Muscle layer of colon (tissue), 2 donors: ENCODE measurements around the gene MVK.

ENCODE experiments used
- H3K27ac ChIP-seq: one replicate; pipeline ENCODE4 v1.7.0; 2013; ENCODE audit warnings: low read depth, mild to moderate bottlenecking, low read length, moderate library complexity
- H3K27me3 ChIP-seq, 2 donors: one replicate each; pipeline ENCODE4 v1.7.0; 2013; ENCODE audit warnings: low read length in 2 of 2, mild to moderate bottlenecking in 2 of 2; ENCODE audit not compliant: insufficient read depth in 2 of 2, control insufficient read depth in 1 of 2
- H3K36me3 ChIP-seq: one replicate; pipeline ENCODE4 v1.7.0; 2013; ENCODE audit warnings: mild to moderate bottlenecking, low read length; ENCODE audit not compliant: insufficient read depth
- H3K4me1 ChIP-seq: one replicate; pipeline ENCODE4 v1.7.0; 2013; ENCODE audit warnings: mild to moderate bottlenecking, low read length; ENCODE audit not compliant: insufficient read depth
- H3K4me3 ChIP-seq, 2 donors: one replicate each; pipeline ENCODE4 v1.7.0; 2013; ENCODE audit warnings: low read length in 2 of 2, low read depth in 1 of 2, mild to moderate bottlenecking in 1 of 2, moderate library complexity in 1 of 2
- H3K9ac ChIP-seq: one replicate; pipeline ENCODE4 v1.7.0; 2013; ENCODE audit warnings: low read length
- H3K9me3 ChIP-seq: one replicate; pipeline ENCODE4 v1.7.0; 2013; ENCODE audit warnings: mild to moderate bottlenecking, low read length
- donor health status: abdominal sarcoma.
- donor health status: Adenocarcinoma of cecum.

Gene MVK

DNA sequence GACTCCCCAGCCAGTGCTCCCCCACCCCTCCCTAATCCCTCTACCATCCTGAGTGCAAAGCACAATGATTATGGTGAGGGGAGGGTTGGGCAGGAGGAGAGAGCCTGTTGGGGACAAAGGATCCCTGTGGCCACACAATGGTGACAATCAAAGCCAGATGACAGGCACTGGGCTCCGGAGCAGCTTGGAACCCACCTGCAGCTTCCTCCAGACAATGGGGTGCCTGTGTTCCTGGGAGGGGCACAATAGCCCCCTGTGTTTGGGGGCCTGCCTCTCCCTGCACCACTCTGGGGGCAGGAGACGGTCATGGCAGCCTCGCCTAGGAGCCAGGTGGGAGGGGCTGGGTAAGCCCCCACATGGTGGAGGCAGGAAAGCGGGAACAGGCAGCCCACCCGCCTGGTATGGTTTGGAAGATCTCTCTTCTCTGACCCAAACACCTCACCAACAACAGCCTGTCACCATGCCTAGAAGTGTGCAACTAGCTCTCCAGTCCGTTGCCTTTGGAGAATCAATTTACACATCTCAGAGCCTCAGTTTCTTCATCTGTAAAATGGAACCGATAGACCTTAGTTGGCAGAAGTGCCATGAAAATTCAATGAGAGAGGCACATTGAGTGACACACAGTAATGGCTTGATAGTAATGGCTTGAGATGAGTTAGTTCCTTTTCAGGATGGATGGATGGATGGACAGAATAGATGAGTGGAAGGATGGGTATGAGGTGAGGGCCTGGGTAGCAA lies 53.0 kb downstream of the MVK start:
- Histone ChIP-seq H3K4me3 (no peak overlapping the region), H3K9me3 (no peaks in the 10 kb centered on the region), H3K27ac (no peak overlapping the region), H3K27me3 (peaks cover 0 to 10% of the 10 kb centered on the region in 2 donors), H3K4me1 (no peaks in the 10 kb centered on the region), H3K36me3 (no peaks in the 10 kb centered on the region), H3K9ac (no peak overlapping the region)

DNA sequence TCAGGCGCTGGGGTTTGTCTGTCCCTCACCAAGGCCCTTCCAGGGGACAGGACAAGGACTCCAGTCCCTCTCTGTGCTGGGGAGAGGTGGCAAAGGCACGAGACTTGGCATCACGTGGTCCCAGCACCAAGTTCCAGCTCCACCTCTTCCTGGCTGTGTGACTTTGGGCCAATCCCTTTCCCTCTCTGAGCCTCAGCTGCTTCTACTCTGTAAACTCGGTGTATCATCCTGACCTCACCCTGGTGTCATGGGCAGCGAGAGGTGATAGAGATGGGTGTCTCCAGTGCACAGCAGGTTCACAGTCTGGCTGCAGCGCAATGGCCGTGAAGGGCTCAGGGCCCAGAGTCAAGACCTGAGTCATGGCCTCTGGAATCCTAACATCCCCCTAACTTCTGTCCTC lies 54.0 kb downstream of the MVK start:
- no peak overlapping the region for H3K27ac ChIP-seq
- no peaks in the 10 kb centered on the region for H3K4me1 ChIP-seq
- H3K27me3 ChIP-seq: peaks cover 0 to 10% of the 10 kb centered on the region in 2 donors
- H3K9ac ChIP-seq: no peak overlapping the region
- H3K36me3 ChIP-seq: no peaks in the 10 kb centered on the region
- no peak overlapping the region for H3K4me3 ChIP-seq
- no peaks in the 10 kb centered on the region for H3K9me3 ChIP-seq

DNA sequence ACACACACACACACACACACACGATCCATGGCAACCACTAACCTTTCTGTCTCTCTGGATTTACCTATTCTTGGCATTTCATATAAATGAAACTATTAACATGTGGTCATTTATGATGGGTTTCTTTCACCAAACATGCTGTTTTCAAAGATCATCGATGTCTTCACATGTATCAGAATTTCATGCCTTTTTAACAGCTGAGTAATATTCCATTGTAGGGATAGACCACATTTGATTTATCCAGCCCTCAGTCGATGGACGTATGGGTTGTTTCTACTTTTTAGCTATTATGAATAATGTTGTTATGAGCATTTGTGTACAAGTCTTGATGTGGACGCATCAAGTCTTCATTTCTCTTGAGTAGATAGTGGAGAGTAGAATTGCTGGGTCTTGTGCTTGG lies 56.5 kb downstream of the MVK start:
- no peak overlapping the region for H3K27ac ChIP-seq

DNA sequence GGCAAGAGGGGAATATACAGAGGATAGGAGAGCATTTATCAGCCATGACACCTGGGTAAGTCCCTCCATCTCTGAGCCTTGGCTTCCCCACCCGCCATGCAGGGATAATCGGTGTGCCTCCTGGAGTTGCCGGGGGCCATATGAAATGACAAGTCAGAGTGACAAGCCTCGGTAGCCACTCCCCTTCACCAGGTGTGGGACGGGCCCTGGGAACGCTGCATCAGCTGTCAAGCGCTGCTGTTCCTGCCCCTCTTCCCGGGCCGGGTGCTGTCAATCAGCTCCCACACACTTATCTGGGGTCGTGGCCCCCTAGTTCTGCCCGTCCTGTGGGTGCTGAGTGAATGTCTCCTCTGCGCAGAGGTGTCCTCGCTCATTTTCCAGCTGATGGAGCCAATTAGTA lies 57.2 kb downstream of the MVK start:
- Histone ChIP-seq H3K27me3 (peaks cover 0 to 10% of the 10 kb centered on the region in 2 donors), H3K4me1 (no peaks in the 10 kb centered on the region), H3K36me3 (no peaks in the 10 kb centered on the region), H3K9ac (no peak overlapping the region), H3K4me3 (no peak overlapping the region), H3K27ac (no peak overlapping the region), H3K9me3 (no peaks in the 10 kb centered on the region)

More for the DNA sequence above, 56.5 kb downstream of the MVK start:
- no peaks in the 10 kb centered on the region for H3K9me3 ChIP-seq
- H3K9ac ChIP-seq: no peak overlapping the region
- H3K36me3 ChIP-seq: no peaks in the 10 kb centered on the region
- peaks cover 0 to 10% of the 10 kb centered on the region in 2 donors for H3K27me3 ChIP-seq
- no peaks in the 10 kb centered on the region for H3K4me1 ChIP-seq
- no peak overlapping the region for H3K4me3 ChIP-seq

DNA sequence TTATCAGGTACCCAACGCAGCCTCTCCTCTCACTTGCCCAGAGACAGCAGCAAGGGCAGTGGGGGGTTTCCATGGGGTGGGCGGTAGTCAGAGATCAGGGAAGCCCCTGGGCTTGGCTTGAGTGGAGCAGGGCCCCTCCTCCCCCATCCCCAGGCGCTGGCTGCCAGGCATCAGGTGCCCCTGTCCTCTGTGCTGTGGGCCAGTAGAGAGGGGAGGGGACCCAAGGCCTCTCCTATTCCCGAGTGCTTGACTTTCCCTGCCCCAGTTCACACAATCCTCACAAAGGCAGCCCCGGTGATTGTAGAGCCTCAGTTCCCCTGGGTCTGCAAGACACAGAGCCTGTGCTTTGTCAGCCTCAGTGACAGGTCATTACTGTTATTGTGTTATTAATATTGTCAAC lies 57.7 kb downstream of the MVK start:
- Histone ChIP-seq H3K36me3 (no peaks in the 10 kb centered on the region), H3K27ac (no peak overlapping the region)

DNA sequence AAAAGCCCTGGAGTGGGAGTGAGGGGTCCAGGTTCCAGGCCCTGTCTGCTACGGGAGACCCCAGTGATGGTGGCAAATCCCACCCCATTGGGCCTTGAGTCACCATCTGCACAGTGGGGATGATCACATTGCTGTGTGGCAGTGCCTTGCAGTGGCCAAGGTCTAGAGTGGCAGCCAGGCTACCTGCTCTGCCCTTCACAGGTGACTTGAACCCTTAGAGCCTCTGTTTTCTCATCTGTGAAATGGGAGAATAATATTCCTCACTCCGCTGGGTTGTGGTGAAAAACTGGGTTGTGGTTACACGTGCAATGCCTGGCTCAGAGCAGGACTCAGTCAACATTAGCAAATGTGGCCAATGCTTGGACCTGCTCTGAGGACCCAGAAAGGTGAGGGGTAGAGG lies 58.2 kb downstream of the MVK start:
- Histone ChIP-seq H3K9me3 (no peaks in the 10 kb centered on the region), H3K27me3 (peaks cover 0 to under 1% of the 10 kb centered on the region in 2 donors), H3K9ac (no peak overlapping the region), H3K27ac (no peak overlapping the region), H3K4me1 (no peaks in the 10 kb centered on the region), H3K4me3 (no peak overlapping the region), H3K36me3 (no peaks in the 10 kb centered on the region)

More for the DNA sequence above, 57.7 kb downstream of the MVK start:
- H3K4me3 ChIP-seq: no peak overlapping the region
- no peak overlapping the region for H3K9ac ChIP-seq
- no peaks in the 10 kb centered on the region for H3K4me1 ChIP-seq
- H3K27me3 ChIP-seq: peaks cover 0 to 5% of the 10 kb centered on the region in 2 donors
- no peaks in the 10 kb centered on the region for H3K9me3 ChIP-seq

DNA sequence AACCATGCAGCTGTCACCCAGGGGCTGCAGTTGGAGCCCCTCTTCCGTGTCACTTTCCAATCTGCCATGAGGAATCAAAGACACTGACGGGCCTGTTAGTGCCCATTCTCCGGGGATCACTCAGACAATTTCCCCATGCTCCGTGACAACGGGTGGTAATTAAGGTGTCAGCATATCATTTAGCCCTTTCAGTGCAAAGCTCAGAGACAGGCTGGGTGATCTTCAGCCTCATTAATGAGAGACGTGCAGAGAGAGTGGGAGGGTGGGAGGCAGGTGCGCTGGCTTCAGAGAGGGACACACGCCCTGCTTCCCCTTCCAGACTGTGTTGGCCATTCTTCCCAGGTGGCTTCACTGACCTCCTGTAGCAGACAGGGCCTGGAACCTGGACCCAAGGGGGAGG lies 58.7 kb downstream of the MVK start:
- H3K27ac ChIP-seq: no peak overlapping the region
- no peak overlapping the region for H3K9ac ChIP-seq
- H3K27me3 ChIP-seq: no peaks in the 10 kb centered on the region
- no peaks in the 10 kb centered on the region for H3K4me1 ChIP-seq
- no peaks in the 10 kb centered on the region for H3K36me3 ChIP-seq
- H3K9me3 ChIP-seq: no peaks in the 10 kb centered on the region
- H3K4me3 ChIP-seq: no peak overlapping the region

DNA sequence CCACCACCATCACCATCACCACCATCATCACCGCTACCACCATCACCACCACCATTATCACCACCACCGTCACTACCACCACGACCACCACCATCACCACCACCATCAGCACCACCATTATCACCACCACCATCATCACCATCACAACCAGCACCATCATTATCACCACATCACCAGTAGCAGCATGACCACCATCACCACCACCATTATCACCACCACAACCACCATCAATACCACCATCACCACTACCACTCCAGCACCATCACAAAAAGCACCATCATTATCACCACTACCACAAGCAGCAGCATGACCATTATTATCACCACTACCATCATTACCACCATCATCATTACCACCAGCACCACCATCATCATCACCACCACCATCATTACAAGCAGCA lies 62.1 kb downstream of the MVK start:
- Histone ChIP-seq H3K4me3 (no peak overlapping the region), H3K9me3 (no peaks in the 10 kb centered on the region), H3K27ac (no peak overlapping the region)

DNA sequence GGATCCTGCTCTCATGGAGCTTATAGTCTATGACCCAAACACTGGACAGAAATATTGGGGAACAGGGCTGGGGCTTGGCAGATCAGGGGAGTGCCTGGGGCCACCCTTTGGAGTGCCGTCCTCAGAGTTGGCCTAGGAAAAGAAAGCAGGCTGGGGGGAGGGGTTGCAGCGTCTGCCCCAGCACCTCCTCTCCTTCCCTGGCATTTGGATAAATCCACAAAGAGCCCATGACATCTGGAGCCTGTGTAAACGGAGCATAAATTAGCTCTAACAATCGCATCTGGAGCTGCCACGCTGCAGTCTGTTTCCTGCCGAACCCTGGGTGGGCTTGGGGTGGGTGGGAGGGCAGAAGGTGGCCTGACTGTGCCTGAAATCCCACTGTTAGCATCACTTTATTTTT lies 63.8 kb downstream of the MVK start:
- no peaks in the 10 kb centered on the region for H3K27me3 ChIP-seq
- H3K9me3 ChIP-seq: no peaks in the 10 kb centered on the region
- no peak overlapping the region for H3K9ac ChIP-seq
- H3K4me3 ChIP-seq: no peak overlapping the region
- no peaks in the 10 kb centered on the region for H3K4me1 ChIP-seq
- no peaks in the 10 kb centered on the region for H3K36me3 ChIP-seq
- no peak overlapping the region for H3K27ac ChIP-seq

More for the DNA sequence above, 62.1 kb downstream of the MVK start:
- H3K36me3 ChIP-seq: no peaks in the 10 kb centered on the region
- no peaks in the 10 kb centered on the region for H3K27me3 ChIP-seq
- H3K4me1 ChIP-seq: no peaks in the 10 kb centered on the region
- H3K9ac ChIP-seq: no peak overlapping the region

DNA sequence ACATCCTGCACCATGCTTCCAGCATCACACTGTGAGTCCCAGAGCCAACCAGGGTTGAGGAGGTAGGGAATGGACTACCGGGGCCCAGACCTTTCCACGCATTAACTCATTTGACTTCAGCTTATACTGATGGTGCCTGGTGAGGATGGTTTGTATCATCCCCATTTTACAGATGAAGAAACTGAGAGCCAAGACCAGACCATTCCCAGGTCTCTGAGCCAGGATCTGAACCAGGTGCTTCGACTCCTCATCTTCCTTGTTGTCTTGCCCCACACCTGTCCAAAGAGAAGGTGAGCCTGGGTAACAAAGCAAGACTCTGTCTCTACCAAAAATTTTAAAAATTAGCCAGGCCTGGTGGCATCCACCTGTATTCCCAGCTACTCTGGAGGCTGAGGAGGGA lies 64.4 kb downstream of the MVK start:
- Histone ChIP-seq H3K27ac (no peak overlapping the region), H3K27me3 (no peaks in the 10 kb centered on the region), H3K9me3 (no peaks in the 10 kb centered on the region), H3K4me3 (no peak overlapping the region), H3K36me3 (no peaks in the 10 kb centered on the region), H3K4me1 (no peaks in the 10 kb centered on the region), H3K9ac (no peak overlapping the region)

DNA sequence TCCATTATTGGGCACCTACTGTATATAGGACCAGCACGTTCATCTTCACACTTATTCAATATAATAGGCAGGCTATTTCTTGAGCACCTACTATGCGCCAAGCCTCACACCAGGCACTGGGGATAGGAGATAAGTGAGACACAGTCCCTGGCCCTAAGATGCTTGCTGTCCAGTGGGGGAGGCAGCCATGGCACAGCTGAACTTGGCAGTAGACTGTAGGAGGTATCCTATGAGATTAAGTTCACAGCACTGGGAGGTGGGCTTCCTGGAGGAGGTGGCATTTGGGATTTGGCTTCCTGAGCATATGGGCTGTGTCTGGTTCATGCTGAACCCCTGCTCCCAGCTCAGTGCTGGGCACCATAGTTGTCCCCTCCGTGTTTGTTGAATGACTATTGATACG lies 65.1 kb downstream of the MVK start:
- Histone ChIP-seq H3K9ac (no peak overlapping the region), H3K4me3 (no peak overlapping the region), H3K9me3 (no peaks in the 10 kb centered on the region), H3K4me1 (no peaks in the 10 kb centered on the region), H3K36me3 (no peaks in the 10 kb centered on the region), H3K27ac (no peak overlapping the region), H3K27me3 (no peaks in the 10 kb centered on the region)

DNA sequence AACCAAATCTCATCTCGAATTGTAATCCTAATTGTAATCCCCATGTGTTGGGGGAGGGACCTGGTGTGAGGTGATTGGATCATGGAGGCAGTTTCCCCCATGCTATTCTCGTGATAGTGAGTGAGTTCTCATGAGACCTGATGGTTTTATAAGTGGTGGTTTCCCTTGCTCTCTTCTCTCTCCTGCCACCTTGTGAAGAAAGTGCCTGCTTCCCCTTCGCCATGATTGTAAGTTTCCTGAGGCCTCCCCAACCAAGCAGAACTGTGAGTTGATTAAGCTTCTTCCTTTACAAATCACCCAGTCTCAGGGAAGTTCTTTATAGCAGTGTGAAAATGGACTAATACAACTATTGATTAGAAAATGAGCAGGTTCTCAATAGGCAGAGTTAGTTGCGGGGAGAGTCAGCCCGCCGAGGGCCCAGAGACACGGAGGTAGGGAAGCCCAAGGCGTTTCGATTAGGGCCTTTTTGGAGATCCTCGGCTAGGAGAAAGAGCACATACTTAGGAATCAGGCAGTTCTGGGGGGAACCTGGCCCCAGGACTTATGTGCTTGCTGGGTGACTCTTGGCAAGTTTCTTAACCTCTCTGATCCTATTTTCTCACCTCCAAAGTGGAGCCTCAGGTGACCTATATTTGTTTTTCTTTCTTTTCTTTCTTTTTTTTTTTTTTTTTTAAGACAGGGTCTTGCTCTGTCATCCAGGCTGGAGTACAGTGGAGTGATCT lies 65.7 kb downstream of the MVK start:
- Histone ChIP-seq H3K4me1 (no peaks in the 10 kb centered on the region), H3K27me3 (no peaks in the 10 kb centered on the region)

More for the DNA sequence above, 65.7 kb downstream of the MVK start:
- no peak overlapping the region for H3K9ac ChIP-seq
- H3K27ac ChIP-seq: no peak overlapping the region
- H3K36me3 ChIP-seq: no peaks in the 10 kb centered on the region
- H3K4me3 ChIP-seq: no peak overlapping the region
- H3K9me3 ChIP-seq: no peaks in the 10 kb centered on the region
